ENCODE data around the gene MTUS2. TPM values are rescaled to one million over a fixed set of nuclear protein-coding genes. Genes with fewer than 3 reads are reported as not detected.

The MTUS2 gene
- total RNA-seq, 1 donor from 2014 or later: 6.8 TPM

DNA sequence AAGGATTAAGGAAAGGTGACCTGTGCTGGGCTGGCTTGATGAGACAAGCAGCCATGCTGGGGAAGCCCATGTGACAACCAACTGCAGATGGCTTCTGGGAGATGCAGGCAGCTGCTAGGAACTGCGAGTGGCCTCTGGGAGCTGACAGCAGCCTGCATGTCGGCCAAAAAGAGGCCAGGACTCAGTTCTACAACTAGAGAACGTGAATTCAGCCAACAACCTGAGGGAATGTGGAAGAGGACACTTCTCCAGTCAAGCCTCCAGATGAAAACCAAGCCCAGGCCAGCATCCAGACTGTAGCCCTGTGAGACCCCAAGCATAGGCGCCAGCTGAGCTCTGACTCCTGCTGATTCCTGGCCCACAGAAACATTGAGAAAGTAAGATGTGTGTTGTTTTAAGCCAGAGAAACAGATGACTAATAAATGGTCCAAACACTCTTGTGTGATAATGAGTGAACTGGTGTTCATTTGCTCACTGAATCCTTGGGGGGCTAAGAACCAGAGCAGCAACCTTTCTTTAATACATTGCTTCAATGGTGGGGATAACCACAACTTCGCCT is 730.4 kb downstream of the MTUS2 start:
- Mint-ChIP-seq H3K4me1 (ENCODE audit: low read depth, unreplicated experiment) (peaks cover 5% of the 10 kb centered on the region), H3K4me3 (ENCODE audit: unreplicated experiment) (no peak overlapping the region), H3K27me3 (ENCODE audit: unreplicated experiment) (no peaks in the 10 kb centered on the region), H3K9me3 (ENCODE audit: unreplicated experiment) (peaks cover 2% of the 10 kb centered on the region), H3K27ac (ENCODE audit: unreplicated experiment) (no peak overlapping the region), H3K36me3 (ENCODE audit: unreplicated experiment) (peaks cover 13% of the 10 kb centered on the region)
- TF ChIP-seq, protein P1, sequence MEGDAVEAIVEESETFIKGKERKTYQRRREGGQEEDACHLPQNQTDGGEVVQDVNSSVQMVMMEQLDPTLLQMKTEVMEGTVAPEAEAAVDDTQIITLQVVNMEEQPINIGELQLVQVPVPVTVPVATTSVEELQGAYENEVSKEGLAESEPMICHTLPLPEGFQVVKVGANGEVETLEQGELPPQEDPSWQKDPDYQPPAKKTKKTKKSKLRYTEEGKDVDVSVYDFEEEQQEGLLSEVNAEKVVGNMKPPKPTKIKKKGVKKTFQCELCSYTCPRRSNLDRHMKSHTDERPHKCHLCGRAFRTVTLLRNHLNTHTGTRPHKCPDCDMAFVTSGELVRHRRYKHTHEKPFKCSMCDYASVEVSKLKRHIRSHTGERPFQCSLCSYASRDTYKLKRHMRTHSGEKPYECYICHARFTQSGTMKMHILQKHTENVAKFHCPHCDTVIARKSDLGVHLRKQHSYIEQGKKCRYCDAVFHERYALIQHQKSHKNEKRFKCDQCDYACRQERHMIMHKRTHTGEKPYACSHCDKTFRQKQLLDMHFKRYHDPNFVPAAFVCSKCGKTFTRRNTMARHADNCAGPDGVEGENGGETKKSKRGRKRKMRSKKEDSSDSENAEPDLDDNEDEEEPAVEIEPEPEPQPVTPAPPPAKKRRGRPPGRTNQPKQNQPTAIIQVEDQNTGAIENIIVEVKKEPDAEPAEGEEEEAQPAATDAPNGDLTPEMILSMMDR (IDR thresholded peaks at IDR 0.05; ENCODE audit: partially characterized antibody, unreplicated experiment): no peak
- no peak for DNase-seq

DNA sequence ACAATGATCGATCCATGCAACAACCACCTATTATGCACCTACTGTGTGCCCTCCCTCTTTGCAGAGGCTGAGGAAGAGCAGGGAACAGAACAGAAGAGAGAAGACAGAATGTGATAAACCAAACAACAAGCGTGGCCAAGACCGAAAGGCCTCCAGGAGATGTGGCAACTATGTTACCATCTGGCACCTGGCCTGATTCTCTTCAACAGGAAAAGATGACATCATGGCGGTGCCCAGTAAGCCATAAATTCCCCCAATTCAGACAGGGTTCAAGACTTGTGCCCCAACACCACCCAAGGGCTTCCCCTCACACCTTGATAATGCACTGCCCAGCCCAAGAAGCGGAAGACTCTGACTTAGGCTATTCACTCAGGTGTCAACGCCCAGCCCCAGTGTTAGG is 731.1 kb downstream of the MTUS2 start:
- Mint-ChIP-seq H3K9me3 (ENCODE audit: unreplicated experiment) (peaks cover 2% of the 10 kb centered on the region), H3K27me3 (ENCODE audit: unreplicated experiment) (no peaks in the 10 kb centered on the region), H3K36me3 (ENCODE audit: unreplicated experiment) (peaks cover 13% of the 10 kb centered on the region), H3K4me3 (ENCODE audit: unreplicated experiment) (no peak overlapping the region), H3K27ac (ENCODE audit: unreplicated experiment) (no peak overlapping the region), H3K4me1 (ENCODE audit: low read depth, unreplicated experiment) (peaks cover 5% of the 10 kb centered on the region)
- TF ChIP-seq, protein P1 (IDR thresholded peaks at IDR 0.05; ENCODE audit: partially characterized antibody, unreplicated experiment): no peak
- DNase-seq: no peak

Other genes with a start within 250 kb of the MTUS2 start
- gene POMP, start 161.2 kb upstream of the MTUS2 start, total RNA-seq (ENCODE audit: unreplicated experiment): 73.6 TPM
- 2.3 TPM for gene SLC46A3, start 101.4 kb upstream of the MTUS2 start, total RNA-seq (ENCODE audit: unreplicated experiment)

Data from glutamatergic neuron (in vitro differentiated cells).